Measurements from ENCODE around the gene CFAP43.

The CFAP43 gene

GRCh38 chr10:104144931-104145330, 87.2 kb downstream of the CFAP43 start:
- no peak for DNase-seq (ENCODE audit: low read depth, low spot score)
- TF ChIP-seq POLR2AphosphoS5 (IDR thresholded peaks at IDR 0.05; ENCODE audit: borderline replicate concordance, low read depth, low read length) (no peak), FOXP2 (optimal IDR thresholded peaks at IDR 0.05; ENCODE audit: control extremely low read depth, extremely low read length, insufficient read depth) (no peak), EZH2 (IDR thresholded peaks at IDR 0.05) (no peak)
- no peaks in the 10 kb centered on the region for H3K9me3 ChIP-seq (ENCODE audit: low read depth, low read length)
- no peaks in the 10 kb centered on the region for H3K36me3 ChIP-seq (ENCODE audit: insufficient read depth, low read length)
- H3K27ac ChIP-seq = no peak overlapping the region
- H3K9ac ChIP-seq (ENCODE audit: insufficient read length) = no peak overlapping the region
- H3K4me3 ChIP-seq = no peak overlapping the region

GRCh38 chr10:104143829-104144228, 88.3 kb downstream of the CFAP43 start:
- Histone ChIP-seq H3K9ac (ENCODE audit: insufficient read length) (no peak overlapping the region), H3K9me3 (ENCODE audit: low read depth, low read length) (no peaks in the 10 kb centered on the region), H3K36me3 (ENCODE audit: insufficient read depth, low read length) (no peaks in the 10 kb centered on the region), H3K4me3 (no peak overlapping the region), H3K27ac (no peak overlapping the region)
- DNase-seq (ENCODE audit: low read depth, low spot score) = no peak
- TF ChIP-seq POLR2AphosphoS5 (IDR thresholded peaks at IDR 0.05; ENCODE audit: borderline replicate concordance, low read depth, low read length) = no peak
- TF ChIP-seq FOXP2 (optimal IDR thresholded peaks at IDR 0.05; ENCODE audit: control extremely low read depth, extremely low read length, insufficient read depth) = no peak
- TF ChIP-seq EZH2 (IDR thresholded peaks at IDR 0.05) = no peak

GRCh38 chr10:104142081-104142480, 90.1 kb downstream of the CFAP43 start:
- H3K27ac ChIP-seq = no peak overlapping the region
- H3K4me3 ChIP-seq = no peak overlapping the region
- no peaks in the 10 kb centered on the region for H3K9me3 ChIP-seq (ENCODE audit: low read depth, low read length)
- H3K36me3 ChIP-seq (ENCODE audit: insufficient read depth, low read length) = no peaks in the 10 kb centered on the region
- DNase-seq (ENCODE audit: low read depth, low spot score) = no peak
- TF ChIP-seq EZH2 (IDR thresholded peaks at IDR 0.05) = no peak
- no peak overlapping the region for H3K9ac ChIP-seq (ENCODE audit: insufficient read length)

GRCh38 chr10:104139221-104139620, 92.9 kb downstream of the CFAP43 start:
- TF ChIP-seq POLR2AphosphoS5 (IDR thresholded peaks at IDR 0.05; ENCODE audit: borderline replicate concordance, low read depth, low read length) (no peak), FOXP2 (optimal IDR thresholded peaks at IDR 0.05; ENCODE audit: control extremely low read depth, extremely low read length, insufficient read depth) (no peak), EZH2 (IDR thresholded peaks at IDR 0.05) (no peak)
- no peak overlapping the region for H3K27ac ChIP-seq
- no peak for DNase-seq (ENCODE audit: low read depth, low spot score)
- H3K9ac ChIP-seq (ENCODE audit: insufficient read length) = no peak overlapping the region
- no peaks in the 10 kb centered on the region for H3K9me3 ChIP-seq (ENCODE audit: low read depth, low read length)
- H3K36me3 ChIP-seq (ENCODE audit: insufficient read depth, low read length) = no peaks in the 10 kb centered on the region
- no peak overlapping the region for H3K4me3 ChIP-seq

- TF ChIP-seq FOXP2 (optimal IDR thresholded peaks at IDR 0.05; ENCODE audit: control extremely low read depth, extremely low read length, insufficient read depth) = no peak
- no peak overlapping the region for H3K27ac ChIP-seq
- DNase-seq (ENCODE audit: low read depth, low spot score) = no peak
Observed at GRCh38 chr10:104138131-104138530, 94.0 kb downstream of the CFAP43 start.

GRCh38 chr10:104130041-104130440, 102.1 kb downstream of the CFAP43 start:
- TF ChIP-seq EZH2 (IDR thresholded peaks at IDR 0.05) (no peak), POLR2AphosphoS5 (IDR thresholded peaks at IDR 0.05; ENCODE audit: borderline replicate concordance, low read depth, low read length) (no peak), FOXP2 (optimal IDR thresholded peaks at IDR 0.05; ENCODE audit: control extremely low read depth, extremely low read length, insufficient read depth) (no peak)
- no peaks in the 10 kb centered on the region for H3K36me3 ChIP-seq (ENCODE audit: insufficient read depth, low read length)
- no peak overlapping the region for H3K4me3 ChIP-seq
- DNase-seq (ENCODE audit: low read depth, low spot score) = no peak
- no peaks in the 10 kb centered on the region for H3K9me3 ChIP-seq (ENCODE audit: low read depth, low read length)
- peak overlapping the region; percentile 57 for H3K27ac ChIP-seq
- H3K9ac ChIP-seq (ENCODE audit: insufficient read length) = no peak overlapping the region

More at GRCh38 chr10:104138131-104138530, 94.0 kb downstream of the CFAP43 start:
- H3K9ac ChIP-seq (ENCODE audit: insufficient read length) = no peak overlapping the region
- H3K9me3 ChIP-seq (ENCODE audit: low read depth, low read length) = no peaks in the 10 kb centered on the region
- no peak overlapping the region for H3K4me3 ChIP-seq
- H3K36me3 ChIP-seq (ENCODE audit: insufficient read depth, low read length) = no peaks in the 10 kb centered on the region

- Histone ChIP-seq H3K9me3 (ENCODE audit: low read depth, low read length) (no peaks in the 10 kb centered on the region), H3K36me3 (ENCODE audit: insufficient read depth, low read length) (no peaks in the 10 kb centered on the region), H3K27ac (no peak overlapping the region), H3K4me3 (no peak overlapping the region), H3K9ac (ENCODE audit: insufficient read length) (no peak overlapping the region)
- TF ChIP-seq POLR2AphosphoS5 (IDR thresholded peaks at IDR 0.05; ENCODE audit: borderline replicate concordance, low read depth, low read length) (no peak), EZH2 (IDR thresholded peaks at IDR 0.05) (no peak), FOXP2 (optimal IDR thresholded peaks at IDR 0.05; ENCODE audit: control extremely low read depth, extremely low read length, insufficient read depth) (no peak)
- DNase-seq (ENCODE audit: low read depth, low spot score) = no peak
Observed at GRCh38 chr10:104128214-104128613, 104.0 kb downstream of the CFAP43 start.

- TF ChIP-seq POLR2AphosphoS5 (IDR thresholded peaks at IDR 0.05; ENCODE audit: borderline replicate concordance, low read depth, low read length) (no peak), EZH2 (IDR thresholded peaks at IDR 0.05) (no peak), FOXP2 (optimal IDR thresholded peaks at IDR 0.05; ENCODE audit: control extremely low read depth, extremely low read length, insufficient read depth) (no peak)
- Histone ChIP-seq H3K27ac (no peak overlapping the region), H3K36me3 (ENCODE audit: insufficient read depth, low read length) (no peaks in the 10 kb centered on the region), H3K9me3 (ENCODE audit: low read depth, low read length) (no peaks in the 10 kb centered on the region), H3K9ac (ENCODE audit: insufficient read length) (no peak overlapping the region), H3K4me3 (no peak overlapping the region)
- no peak for DNase-seq (ENCODE audit: low read depth, low spot score)
Observed at GRCh38 chr10:104127411-104127810, 104.8 kb downstream of the CFAP43 start.

- TF ChIP-seq EZH2 (IDR thresholded peaks at IDR 0.05) (no peak), POLR2AphosphoS5 (IDR thresholded peaks at IDR 0.05; ENCODE audit: borderline replicate concordance, low read depth, low read length) (no peak), FOXP2 (optimal IDR thresholded peaks at IDR 0.05; ENCODE audit: control extremely low read depth, extremely low read length, insufficient read depth) (no peak)
- Histone ChIP-seq H3K9ac (ENCODE audit: insufficient read length) (no peak overlapping the region), H3K27ac (no peak overlapping the region), H3K9me3 (ENCODE audit: low read depth, low read length) (no peaks in the 10 kb centered on the region), H3K4me3 (peak overlapping the region; percentile 33; the same call in 1 of the 2 replicates), H3K36me3 (ENCODE audit: insufficient read depth, low read length) (no peaks in the 10 kb centered on the region)
- DNase-seq (ENCODE audit: low read depth, low spot score) = no peak
Observed at GRCh38 chr10:104123397-104123796, 108.8 kb downstream of the CFAP43 start.
